Activated gamma-delta T cell treated with anti-CD3 and anti-CD28 coated beads, Interleukin-2, amount 50 U/mL, for 16 hours (primary cell): ENCODE results near the gene KRTAP4-6.
"Not testable (repeated sequence)": the region's sequence is repeated elsewhere in the genome, so short reads cannot be mapped to it uniquely, and the experiment has no call there.

Experiments
- DNase-seq: peaks from one replicate; pipeline ENCODE4 v3.0.0-alpha.2; 2020; ENCODE audit warnings: low read depth

The KRTAP4-6 gene

DNA sequence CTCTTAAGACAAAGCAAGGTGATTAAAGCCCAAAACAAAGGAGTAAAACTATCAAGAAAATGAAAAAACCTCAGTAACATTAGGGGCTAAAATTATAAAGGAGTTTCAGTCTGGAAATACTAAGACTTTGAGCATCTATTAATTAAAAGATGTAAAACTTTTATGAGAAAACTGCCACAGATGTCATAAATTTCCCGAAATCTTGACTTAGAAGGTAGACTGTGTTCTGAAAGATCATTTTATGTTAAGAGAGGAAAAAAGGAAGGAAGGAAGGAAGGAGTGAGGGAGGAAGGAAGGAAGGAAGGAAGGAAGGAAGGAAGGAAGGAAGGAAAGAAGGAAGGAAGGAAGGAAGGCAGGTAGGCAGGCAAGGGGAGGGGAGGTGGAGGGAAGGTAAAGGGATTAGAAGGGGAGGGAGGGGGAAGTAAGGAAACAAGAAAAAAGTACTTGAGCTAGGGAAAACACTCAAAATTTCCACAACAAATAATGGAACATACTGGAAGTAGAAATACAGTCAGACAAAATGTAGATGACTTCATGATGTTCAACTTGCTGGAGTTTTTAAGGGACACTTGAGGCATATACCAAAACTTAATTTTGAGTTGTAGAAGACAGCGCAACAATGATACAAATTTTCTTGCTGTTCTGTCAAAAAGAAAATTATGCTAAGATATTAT lies 7.3 kb upstream of the KRTAP4-6 start:
- no peak for DNase-seq

DNA sequence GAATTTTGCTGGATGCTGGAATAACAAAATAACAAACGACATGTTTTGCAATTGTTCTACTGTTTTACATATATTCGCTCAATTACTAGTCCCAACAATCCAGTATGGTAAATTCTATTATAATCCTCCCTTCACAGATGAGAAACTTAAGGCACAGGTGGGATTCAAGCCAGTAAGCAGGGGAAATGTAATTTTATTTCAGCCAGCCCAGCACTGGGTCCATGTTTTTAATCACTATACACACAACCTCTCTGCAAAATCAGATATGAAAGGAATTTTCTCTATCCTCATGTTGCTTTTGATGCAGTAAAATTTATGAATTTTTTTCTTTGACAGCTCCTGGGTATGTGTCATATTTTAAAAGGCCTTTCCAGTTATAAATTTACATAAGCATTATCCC lies 4.9 kb upstream of the KRTAP4-6 start:
- no peak for DNase-seq

DNA sequence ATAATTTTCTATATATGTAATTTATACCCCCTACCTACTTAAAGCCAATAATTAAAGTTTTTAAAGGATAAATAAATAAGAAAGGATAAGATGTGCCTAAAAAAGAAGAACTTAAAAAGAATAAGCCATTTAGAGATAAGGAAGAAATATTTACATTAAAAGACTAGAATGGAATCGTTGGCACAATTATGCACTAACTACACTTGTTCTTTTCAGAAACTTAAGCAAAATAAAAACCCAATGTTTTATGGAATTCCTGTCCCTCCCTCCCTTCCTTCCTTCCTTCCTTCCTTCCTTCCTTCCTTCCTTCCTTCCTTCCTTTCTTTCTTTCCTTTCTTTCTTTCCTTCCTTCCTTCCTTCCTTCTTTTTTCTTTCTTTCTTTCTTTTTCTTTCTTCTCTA lies 4.5 kb upstream of the KRTAP4-6 start:
- no peak for DNase-seq

DNA sequence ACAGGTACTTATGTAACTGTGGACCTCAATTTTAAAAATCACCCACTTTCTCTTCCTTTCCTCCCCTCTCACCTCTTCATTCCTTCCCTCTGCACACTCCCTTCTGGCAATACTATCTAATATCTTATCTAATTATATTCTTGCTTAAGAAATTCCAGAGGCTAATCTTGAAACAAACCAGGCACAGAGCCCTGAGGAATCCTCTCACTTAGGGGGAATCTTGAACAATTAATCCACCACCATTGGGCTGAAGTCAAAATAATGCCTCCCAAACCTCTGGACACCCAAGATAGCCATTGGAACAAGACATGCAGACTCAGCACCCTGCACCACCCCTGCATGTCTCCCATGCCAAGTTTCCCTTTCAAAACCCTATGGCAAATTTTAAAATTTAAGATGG lies 1.0 kb upstream of the KRTAP4-6 start:
- DNase-seq, result no peak

DNA sequence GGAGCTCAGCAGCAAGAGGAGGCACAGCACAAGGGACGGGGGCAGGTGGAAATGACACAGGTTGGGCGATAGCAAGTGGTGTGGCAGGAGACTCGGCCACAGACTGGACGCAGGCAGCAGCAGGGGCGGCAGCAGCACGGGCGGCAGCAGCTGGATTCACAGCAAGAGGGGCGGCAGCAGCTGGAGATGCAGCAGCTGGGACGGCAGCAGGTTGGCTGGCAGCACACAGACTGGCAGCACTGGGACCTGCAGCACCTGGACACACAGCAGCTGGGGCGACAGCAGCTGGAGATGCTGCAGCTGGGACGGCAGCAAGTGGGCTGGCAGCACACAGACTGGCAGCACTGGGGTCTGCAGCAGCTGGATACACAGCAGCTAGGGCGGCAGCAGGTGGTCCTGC lies 479 bp downstream of the KRTAP4-6 start:
- not testable (repeated sequence) for DNase-seq

DNA sequence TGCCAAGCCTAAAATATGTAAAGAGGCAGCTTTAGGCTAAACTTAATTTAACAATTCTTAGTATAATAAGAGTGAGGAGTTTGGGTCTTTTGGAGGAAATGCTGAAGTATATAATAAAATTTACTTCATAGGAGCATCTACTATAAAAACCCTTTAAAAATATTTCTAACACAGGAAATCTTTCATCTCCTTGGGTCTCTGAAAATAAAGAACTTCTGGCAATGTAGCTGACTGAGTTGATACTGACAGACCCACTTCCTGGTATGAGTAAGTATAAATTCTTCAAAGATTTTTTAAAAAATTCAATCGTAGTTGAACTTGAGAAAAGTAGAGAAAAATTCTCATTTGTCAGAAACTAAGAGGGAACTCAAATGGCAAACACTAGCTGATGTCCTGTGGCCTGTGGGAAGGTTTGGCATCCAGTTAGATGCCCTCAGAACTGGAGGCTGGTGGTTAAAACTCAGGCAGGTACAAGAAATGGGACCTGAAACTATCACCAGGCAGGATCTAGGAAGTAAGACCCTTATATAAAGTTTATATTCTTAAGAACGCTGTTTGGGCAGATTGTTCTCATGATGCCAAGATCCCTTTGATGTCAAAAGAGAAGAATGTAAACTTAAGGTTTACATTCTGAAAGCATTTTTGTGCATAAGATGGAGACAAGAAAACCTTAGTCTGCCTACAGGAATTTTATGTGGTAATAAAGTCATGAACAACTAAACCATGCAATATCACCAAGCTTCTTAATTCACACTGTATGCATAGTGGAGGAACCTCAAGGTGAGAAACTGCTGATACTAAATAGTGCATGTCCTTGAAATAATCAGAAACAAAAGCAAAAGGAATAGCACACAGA lies 6.2 kb downstream of the KRTAP4-6 start:
- DNase-seq, result no peak

DNA sequence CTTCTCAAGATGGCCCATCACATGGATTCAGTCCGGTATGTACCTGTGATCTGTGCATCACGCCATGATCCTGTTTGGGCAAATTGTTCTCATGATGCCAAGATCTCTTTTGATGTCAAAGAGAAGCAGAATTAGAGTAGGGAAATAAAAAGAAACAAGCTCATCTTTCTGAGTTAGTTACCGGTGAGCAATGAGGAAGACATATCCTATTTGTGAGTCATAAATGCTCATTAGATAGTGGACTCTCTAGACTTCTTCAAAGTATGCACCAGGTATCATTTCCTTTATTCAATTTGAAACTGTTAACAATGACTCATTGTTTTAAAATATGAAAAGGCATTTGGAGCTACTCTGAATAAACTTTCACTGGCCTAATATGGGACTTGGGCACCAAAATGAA lies 8.4 kb downstream of the KRTAP4-6 start:
- DNase-seq, result no peak

DNA sequence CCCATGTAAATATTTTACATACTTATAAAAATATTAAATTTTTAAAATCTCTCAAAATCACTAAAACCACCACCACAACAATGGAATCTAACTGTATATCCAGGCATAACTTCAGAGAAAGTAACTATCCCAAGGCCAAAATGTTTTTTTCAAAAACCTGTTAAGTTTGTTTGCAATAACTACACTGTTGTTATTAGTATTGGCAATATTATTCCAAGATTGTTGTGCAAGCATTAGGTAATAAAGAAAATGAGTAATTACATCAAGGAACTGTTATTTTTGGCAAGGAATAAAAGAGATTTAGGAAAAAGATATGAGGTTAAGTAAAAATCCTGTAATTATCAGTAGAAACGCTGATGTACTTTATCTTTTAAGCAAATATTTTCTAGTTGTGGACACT lies 13.0 kb downstream of the KRTAP4-6 start:
- no peak for DNase-seq

DNA sequence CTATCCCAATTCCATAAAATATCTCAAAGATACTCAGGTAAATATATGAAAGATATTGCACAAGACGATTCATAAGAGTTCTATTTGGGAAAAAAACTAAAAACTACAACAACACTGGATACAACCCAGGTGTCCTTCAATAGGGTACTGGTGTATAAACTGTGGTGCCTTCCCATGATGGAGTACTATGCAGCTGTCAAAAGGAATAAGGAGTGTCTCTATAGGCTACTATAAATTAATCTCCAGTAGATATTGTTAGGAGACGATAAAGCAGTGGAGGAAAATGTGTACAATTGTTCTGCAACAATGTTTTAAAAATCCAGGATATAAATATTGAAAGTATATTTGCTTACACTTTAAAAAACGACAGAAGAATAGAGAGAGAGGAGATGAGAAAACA lies 13.9 kb downstream of the KRTAP4-6 start:
- no peak for DNase-seq

DNA sequence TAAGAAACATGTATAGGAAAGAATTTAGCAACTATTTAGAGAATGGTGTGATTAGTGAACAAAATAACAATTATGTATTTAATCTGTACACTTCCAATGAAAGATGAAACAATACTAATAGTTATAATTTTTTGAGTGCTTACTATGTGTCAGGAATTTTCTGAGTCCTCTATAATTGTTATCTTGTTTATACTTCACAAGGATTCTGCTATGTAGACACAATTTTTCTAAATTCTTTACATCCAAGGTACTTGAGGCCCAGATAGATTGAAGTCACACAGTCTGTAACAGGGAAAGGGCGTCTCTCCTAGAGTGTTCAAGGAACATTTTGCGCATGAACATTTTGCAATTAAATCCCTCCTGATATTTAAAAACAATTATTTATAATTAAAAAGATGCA lies 15.3 kb downstream of the KRTAP4-6 start:
- no peak for DNase-seq

DNA sequence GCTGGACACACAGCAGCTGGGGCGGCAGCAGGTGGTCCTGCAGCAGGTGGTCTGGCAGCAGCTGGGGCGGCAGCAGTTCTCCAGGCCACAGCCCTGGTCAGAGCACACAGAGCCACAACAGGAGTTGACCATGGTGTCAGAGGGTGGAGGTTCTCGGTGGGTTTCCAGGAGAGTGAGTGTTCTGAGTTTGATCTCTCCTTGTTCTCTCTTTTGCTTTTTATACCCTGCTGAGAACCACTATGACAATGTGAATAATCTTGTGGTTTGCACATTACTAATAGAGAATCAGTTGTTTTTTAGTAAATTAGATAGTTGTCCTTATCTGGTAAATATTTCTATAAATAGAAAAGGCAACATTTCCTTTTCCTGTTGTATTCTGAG lies 16.4 kb downstream of the KRTAP4-6 start, which contains the start of gene KRTAP4-12:
Gene KRTAP4-12 (minus strand): TSS at position 192 of the 381 bp plus-strand sequence. CDS start 60 bp downstream, at position 132.
- not testable (repeated sequence) for DNase-seq

DNA sequence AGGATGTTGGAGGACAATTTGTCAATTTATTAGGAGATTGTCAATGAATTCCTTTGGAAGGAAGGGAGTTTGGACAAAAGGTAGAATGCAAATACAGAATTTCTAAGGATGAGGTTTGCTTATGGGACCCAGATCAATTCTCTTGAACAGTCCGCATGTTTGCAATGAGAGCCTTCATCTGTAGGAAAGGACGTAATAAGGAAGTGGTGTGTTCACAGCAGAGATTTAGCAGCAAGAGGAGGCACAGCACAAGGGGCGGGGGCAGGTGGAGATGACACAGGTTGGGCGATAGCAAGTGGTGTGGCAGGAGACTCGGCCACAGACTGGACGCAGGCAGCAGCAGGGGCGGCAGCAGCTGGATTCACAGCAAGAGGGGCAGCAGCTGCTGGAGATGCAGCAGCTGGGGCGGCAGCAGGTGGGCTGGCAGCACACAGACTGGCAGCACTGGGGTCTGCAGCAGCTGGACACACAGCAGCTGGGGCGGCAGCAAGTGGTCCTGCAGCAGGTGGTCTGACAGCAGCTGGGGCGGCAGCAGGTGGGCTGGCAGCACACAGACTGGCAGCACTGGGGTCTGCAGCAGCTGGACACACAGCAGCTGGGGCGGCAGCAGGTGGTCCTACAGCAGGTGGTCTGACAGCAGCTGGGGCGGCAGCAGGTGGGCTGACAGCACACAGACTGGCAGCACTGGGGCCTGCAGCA lies 16.9 kb downstream of the KRTAP4-6 start:
- not testable (repeated sequence) for DNase-seq

DNA sequence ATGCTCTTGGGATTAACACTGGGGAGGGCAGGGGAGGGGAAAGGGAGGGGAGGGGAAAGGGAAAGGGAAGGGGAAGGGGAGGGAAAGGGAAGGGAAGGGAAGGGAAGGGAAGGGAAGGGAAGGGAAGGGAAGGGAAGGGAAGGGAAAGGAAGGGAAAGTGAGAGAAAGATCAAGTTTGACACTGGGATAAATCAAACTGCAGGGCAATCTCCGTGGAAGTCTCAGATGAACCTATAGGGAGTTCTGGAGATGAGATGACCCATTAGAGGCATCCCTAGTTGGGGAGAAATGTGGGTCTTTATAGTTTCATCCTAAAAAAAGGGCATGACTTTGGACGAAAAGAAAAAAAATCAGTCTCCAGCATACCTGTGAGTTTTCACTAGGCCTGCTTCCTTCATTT lies 18.6 kb downstream of the KRTAP4-6 start:
- no peak for DNase-seq

DNA sequence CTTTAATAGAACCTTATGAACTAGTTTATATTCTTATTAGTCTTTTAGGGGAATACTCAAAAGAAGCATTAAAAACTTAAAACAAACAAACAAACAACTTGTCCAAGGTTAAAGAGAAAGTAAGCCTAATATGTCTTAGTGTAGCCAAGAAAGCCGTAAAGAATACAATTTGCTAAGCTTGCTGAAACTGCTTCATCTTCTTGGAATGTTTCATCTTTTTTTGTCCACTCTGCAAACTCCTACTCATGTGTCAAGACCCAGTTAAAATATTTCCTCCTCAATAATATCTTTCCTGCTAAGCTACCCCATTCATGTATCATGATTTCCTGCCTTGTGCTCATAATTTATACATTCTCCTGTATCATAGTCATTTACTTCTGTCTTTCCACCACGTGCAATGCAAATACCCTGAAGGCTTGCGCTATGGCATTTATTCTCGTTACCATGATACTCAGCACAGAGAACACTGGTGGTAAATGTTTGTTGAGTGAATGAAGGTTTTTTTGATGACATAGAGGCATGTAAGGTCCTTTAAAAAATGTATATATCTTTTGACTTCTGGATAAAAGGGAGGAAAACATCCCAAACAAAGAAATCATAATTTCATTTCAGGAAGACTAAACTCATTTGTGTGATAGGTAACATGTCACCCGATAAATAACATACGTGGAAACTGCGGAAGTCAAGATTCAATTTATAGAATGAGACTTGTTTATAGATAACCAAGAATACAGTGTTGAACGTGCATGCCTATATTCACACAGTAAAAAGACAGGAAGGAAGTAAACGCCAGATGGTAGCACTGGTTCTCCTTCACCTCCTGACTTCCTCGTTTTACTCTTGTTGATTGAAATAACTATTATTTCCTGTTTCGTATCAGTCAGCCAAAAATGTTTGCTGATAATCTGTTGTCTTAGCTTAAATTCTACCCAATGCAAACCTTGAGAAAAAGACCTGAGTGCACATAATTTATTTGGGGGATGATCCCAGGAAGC lies 20.4 kb downstream of the KRTAP4-6 start:
- not testable (repeated sequence) for DNase-seq

DNA sequence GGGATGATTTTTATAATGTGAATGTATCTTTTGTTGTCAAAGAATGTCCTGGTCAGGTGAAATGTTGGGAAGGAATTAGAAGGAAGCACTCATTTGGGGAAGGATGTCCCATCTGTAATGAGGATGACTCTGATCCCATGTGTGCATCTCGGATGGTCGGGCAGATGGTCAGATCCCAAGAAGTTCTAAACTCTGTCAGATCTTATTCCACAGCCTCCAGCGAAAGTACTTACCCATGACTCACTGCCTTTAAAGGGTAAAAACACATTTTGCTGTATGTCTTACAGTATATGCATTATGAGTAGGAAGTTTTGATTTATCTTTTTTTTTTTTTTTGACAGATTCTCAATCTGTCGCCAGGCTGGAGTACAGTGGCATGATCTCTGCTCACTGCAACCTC lies 21.6 kb downstream of the KRTAP4-6 start:
- DNase-seq, result no peak

DNA sequence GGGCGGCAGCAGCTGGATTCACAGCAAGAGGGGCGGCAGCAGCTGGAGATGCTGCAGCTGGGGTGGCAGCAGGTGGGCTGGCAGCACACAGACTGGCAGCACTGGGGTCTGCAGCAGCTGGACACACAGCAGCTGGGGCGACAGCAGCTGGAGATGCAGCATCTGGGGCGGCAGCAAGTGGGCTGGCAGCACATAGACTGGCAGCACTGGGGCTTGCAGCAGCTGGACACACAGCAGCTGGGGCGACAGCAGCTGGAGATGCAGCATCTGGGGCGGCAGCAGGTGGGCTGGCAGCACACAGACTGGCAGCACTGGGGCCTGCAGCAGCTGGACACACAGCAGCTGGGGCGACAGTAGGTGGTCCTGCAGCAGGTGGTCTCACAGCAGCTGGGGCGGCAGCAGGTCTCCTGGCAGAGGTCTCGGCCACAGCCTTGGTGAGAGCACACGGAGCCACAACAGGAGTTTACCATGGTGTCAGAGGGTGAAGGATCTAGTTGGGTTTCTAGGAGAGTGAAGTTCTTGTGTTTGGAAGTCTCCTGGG lies 22.4 kb downstream of the KRTAP4-6 start, which contains the start of gene KRTAP4-11:
Gene KRTAP4-11 (minus strand): TSS at position 528 of the 541 bp plus-strand sequence. CDS start 58 bp downstream, at position 470.
- DNase-seq, result not testable (repeated sequence)

DNA sequence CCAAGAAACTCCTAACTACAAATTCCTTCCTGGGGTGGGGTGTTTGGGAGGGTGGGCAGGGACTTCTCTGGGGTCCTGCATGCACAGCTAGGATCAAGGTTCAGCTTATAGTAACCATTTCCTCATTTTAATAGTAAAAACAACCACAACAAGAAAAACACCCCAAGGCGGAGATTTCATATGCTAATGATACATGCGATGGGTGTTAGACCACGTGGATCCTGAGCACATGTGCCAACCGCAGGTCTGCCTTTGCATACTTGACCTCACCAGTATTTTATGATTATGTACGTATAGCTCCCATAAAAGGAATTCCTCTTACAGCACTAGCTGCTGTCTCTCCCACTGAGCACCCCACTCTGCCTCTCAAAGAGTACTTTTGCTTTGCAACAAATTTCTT lies 24.0 kb downstream of the KRTAP4-6 start:
- no peak for DNase-seq

DNA sequence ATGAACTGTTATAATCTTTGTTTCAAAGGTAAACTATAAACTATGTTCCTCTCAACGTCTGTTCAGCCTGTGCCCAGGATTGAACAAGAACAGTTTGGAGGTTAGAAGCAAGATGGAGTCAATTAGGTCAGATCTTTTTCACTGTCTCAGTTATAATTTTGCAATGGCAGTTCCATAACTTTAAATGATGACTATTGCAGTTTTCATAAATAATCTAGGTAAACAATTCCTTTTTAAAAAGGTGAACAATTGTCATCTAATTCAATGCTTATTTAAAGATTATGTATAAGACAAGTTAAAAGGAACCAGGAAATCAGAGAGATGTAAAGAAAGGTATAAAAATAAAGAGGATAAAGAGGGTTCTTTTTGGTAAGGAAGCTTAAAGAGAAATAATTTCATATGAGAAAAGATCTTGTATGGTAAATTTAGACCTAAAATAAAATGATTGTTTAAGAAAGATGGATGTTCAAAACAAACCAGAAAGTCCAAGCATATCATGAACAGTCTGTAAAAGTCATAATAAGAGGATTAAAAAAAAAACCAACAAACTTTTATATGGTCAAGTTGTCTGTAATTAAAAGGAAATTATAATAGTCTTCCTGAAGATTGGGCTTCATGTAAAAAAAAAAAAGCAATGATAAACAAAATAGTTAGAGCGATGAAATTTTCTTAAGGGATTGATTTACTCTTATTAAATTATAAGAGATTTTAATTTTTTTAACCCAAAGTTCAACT lies 29.0 kb downstream of the KRTAP4-6 start:
- no peak for DNase-seq

DNA sequence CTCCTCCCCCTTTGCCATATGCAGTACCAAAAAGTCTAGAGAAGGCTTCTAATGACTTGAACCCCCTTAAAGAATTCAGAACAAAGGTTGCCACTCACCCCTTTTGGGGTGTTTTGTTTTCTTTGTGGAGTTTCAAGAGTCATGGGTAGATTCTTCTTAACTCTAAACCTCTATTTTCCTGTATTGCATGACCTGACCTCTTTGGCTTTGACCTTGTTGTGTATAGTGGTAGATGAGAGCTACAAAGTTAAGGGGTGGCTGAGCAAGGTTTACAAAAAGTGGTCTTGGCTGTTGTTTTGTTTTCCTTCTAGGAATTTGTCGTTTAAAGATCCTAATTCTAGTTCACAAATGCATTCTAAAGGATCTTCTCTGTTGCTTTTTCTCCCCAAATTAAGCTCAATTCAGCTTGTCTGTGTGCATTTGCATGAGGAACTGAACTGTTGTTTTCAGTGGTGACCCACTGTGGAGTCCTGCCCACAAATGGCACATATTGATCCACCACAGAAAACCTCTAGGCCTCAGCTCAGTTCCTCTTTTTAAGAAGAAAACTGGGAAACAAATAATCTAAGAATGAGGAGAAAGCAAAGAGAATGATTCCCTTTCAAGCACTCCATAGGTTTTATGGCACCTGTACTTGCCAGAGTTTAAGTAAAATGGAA lies 31.5 kb downstream of the KRTAP4-6 start:
- not testable (repeated sequence) for DNase-seq

DNA sequence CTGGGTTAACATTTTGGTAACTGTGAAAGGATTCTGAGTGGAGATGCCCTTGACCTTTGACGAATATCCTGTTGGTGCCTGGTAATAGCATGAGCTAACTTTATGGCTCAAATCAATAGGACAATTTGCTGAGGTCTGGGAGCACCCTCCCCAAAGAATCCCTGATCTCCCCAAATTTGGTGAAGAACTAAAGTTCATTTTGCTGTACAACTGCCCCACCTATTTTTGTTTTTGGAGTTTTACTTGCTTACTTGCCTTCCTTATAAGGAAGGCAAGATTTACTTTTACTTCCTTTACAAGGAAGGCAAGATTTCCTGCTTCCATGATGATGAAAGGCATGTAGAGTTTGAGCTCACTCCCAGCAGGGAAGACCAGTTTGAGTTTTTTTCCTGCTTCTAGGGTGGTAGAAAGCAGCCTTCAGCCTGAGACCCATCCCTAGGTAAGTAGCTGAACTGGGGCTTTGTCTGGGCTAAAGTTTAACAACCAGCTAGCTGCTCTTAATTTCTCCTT lies 32.3 kb downstream of the KRTAP4-6 start:
- no peak for DNase-seq
